IMR-90 (cell line): Measurements from ENCODE around the gene FAM149B1. TPM values are rescaled to one million over a fixed set of nuclear protein-coding genes. Genes with fewer than 3 reads are reported as not detected.

Experiments used
- ATAC-seq: fragments of 200-7000 bp; cut with Tn5 transposase; 2 replicates; pipeline ENCODE4 v1.9.1; 2020; ENCODE audit warnings: low read depth, mild to moderate bottlenecking, moderate library complexity
- BruUV-seq: library from RNA; stranded (reverse); fragments of 400-500 nt; replicated peaks from 2 replicates; lab custom pipeline; 2021; lab: Mats Ljungman, UMichigan
- CTCF ChIA-PET: fragments of 300-600 bp; formaldehyde crosslinking; extraction: SDS; loops from one replicate; lab custom pipeline; 2021; ENCODE audit warnings: antibody characterized with exemption; lab: Yijun Ruan, JAX
- POLR2A ChIA-PET: fragments of 300-600 bp; sonication (Branson Sonifier 250); formaldehyde crosslinking; loops from one replicate; lab custom pipeline; 2022; ENCODE audit warnings: antibody characterized with exemption; ENCODE audit not compliant: unreplicated experiment; lab: Charles Lee
- DNase-seq: peaks from one replicate; pipeline ENCODE4 v3.0.0; 2013
- H2AFZ ChIP-seq: replicated peaks from 2 replicates; pipeline ENCODE3; 2013; ENCODE audit warnings: low read length, mild to moderate bottlenecking; ENCODE audit not compliant: poor library complexity
- H2AK5ac ChIP-seq: 2 replicates; pipeline ENCODE4 v1.6.1; 2013; ENCODE audit warnings: low read depth, low read length, inconsistent platforms
- H2AK9ac ChIP-seq: replicated peaks from 2 replicates; pipeline ENCODE3; 2013; ENCODE audit warnings: mild to moderate bottlenecking, low read depth, low read length, moderate library complexity; ENCODE audit not compliant: poor library complexity
- H2BK120ac ChIP-seq: 2 replicates; pipeline ENCODE4 v1.6.1; 2013; ENCODE audit warnings: low read depth, low read length, inconsistent platforms
- H2BK15ac ChIP-seq: 3 replicates; pipeline ENCODE4 v1.6.1; 2013; ENCODE audit warnings: low read depth, low read length, inconsistent platforms
- H2BK20ac ChIP-seq: 2 replicates; pipeline ENCODE4 v1.6.1; 2013; ENCODE audit warnings: low read depth, mild to moderate bottlenecking, inconsistent platforms, low read length, moderate library complexity
- H2BK5ac ChIP-seq: 2 replicates; pipeline ENCODE4 v1.6.1; 2013; ENCODE audit warnings: mild to moderate bottlenecking, low read depth, low read length, inconsistent platforms; ENCODE audit not compliant: poor library complexity, severe bottlenecking
- H3K14ac ChIP-seq: replicated peaks from 2 replicates; pipeline ENCODE4 v1.6.1; 2013; ENCODE audit warnings: low read depth, low read length, inconsistent platforms
- H3K18ac ChIP-seq: 2 replicates; pipeline ENCODE4 v1.6.1; 2013; ENCODE audit warnings: low read depth, low read length, control low read depth
- H3K23ac ChIP-seq: 2 replicates; pipeline ENCODE4 v1.6.1; 2013; ENCODE audit warnings: low read depth, low read length, inconsistent platforms
- H3K27ac ChIP-seq: 2 replicates; pipeline ENCODE4 v1.5.1; 2013; ENCODE audit warnings: mild to moderate bottlenecking, control low read depth, low read length; ENCODE audit not compliant: insufficient read depth
- H3K27me3 ChIP-seq: 2 replicates; pipeline ENCODE4 v1.6.1; 2013; ENCODE audit warnings: low read length; ENCODE audit not compliant: control insufficient read depth, insufficient read depth
- H3K36me3 ChIP-seq: 2 replicates; pipeline ENCODE4 v1.6.1; 2013; ENCODE audit warnings: low read length, mixed read lengths; ENCODE audit not compliant: control insufficient read depth, insufficient read depth
- H3K4ac ChIP-seq: 2 replicates; pipeline ENCODE4 v1.6.1; 2013; ENCODE audit warnings: low read depth, low read length, inconsistent platforms
- H3K4me1 ChIP-seq: 2 replicates; pipeline ENCODE4 v1.6.1; 2013; ENCODE audit warnings: low read length, mixed read lengths; ENCODE audit not compliant: control insufficient read depth, insufficient read depth
- H3K4me2 ChIP-seq: 2 replicates; pipeline ENCODE4 v1.6.1; 2013; ENCODE audit warnings: low read depth, mild to moderate bottlenecking, control low read depth, low read length, moderate library complexity
- H3K4me3 ChIP-seq: 2 replicates; pipeline ENCODE4 v1.5.1; 2013; ENCODE audit warnings: low read depth, mild to moderate bottlenecking, control low read depth, low read length, moderate library complexity; ENCODE audit not compliant: insufficient read depth
- H3K56ac ChIP-seq: 2 replicates; pipeline ENCODE4 v1.6.1; 2013; ENCODE audit warnings: low read length, inconsistent platforms; ENCODE audit not compliant: insufficient read depth; ENCODE audit errors: extremely low read depth
- H3K79me1 ChIP-seq, 2 experiments: 2 replicates each; pipeline ENCODE4 v1.6.1; 2013; ENCODE audit warnings: low read length in 2 of 2, inconsistent platforms in 1 of 2, low read depth in 1 of 2
- H3K9ac ChIP-seq: 2 replicates; pipeline ENCODE4 v1.6.1; 2013; ENCODE audit warnings: low read depth, low read length, control low read depth
- H3K9me1 ChIP-seq: 2 replicates; pipeline ENCODE4 v1.6.1; 2013; ENCODE audit warnings: low read length, inconsistent platforms; ENCODE audit not compliant: insufficient read depth
- H3K9me3 ChIP-seq: 2 replicates; pipeline ENCODE4 v1.6.1; 2013; ENCODE audit warnings: low read length; ENCODE audit not compliant: control insufficient read depth, insufficient read depth
- H4K20me1 ChIP-seq: 2 replicates; pipeline ENCODE4 v1.6.1; 2013; ENCODE audit warnings: low read length, inconsistent platforms; ENCODE audit not compliant: insufficient read depth
- H4K5ac ChIP-seq: 2 replicates; pipeline ENCODE4 v1.6.1; 2013; ENCODE audit warnings: mild to moderate bottlenecking, low read depth, low read length, control low read depth
- H4K8ac ChIP-seq, 2 experiments: 2 replicates each; pipeline ENCODE4 v1.6.1; 2013; ENCODE audit warnings: low read depth in 2 of 2, low read length in 2 of 2, control low read depth in 1 of 2, inconsistent platforms in 1 of 2
- H4K91ac ChIP-seq: 2 replicates; pipeline ENCODE4 v1.6.1; 2013; ENCODE audit warnings: low read depth, low read length, inconsistent platforms; ENCODE audit not compliant: insufficient read depth
- BHLHE40 ChIP-seq: fragments of 150-350 bp; IDR thresholded peaks from 2 replicates; pipeline ENCODE4 v1.6.1; 2016; ENCODE audit warnings: mild to moderate bottlenecking, low read depth, low read length
- CEBPB ChIP-seq: IDR thresholded peaks from 2 replicates; pipeline ENCODE4 v1.6.1; 2012; ENCODE audit warnings: low read depth, low read length, improper control_type of control experiment
- FOS ChIP-seq: fragments of 150-350 bp; IDR thresholded peaks from 2 replicates; pipeline ENCODE4 v1.6.1; 2016; ENCODE audit warnings: low read depth, low read length
- MAZ ChIP-seq: IDR thresholded peaks from 2 replicates; pipeline ENCODE4 v1.6.1; 2012; ENCODE audit warnings: low read depth, mild to moderate bottlenecking, low read length, improper control_type of control experiment, moderate library complexity, borderline replicate concordance
- MXI1 ChIP-seq: IDR thresholded peaks from 2 replicates; pipeline ENCODE4 v1.6.1; 2012; ENCODE audit warnings: low read depth, mild to moderate bottlenecking, low read length, moderate library complexity, borderline replicate concordance
- NFE2L2 ChIP-seq: fragments of 150-350 bp; IDR thresholded peaks from 2 replicates; pipeline ENCODE4 v1.6.1; 2016; ENCODE audit warnings: low read depth, mild to moderate bottlenecking, low read length
- POLR2A ChIP-seq: IDR thresholded peaks from 2 replicates; pipeline ENCODE4 v1.6.1; 2012; ENCODE audit warnings: mild to moderate bottlenecking, low read depth, low read length
- RAD21 ChIP-seq: IDR thresholded peaks from 2 replicates; pipeline ENCODE4 v1.6.1; 2012; ENCODE audit warnings: low read length, improper control_type of control experiment
- RCOR1 ChIP-seq: IDR thresholded peaks from 2 replicates; pipeline ENCODE4 v1.6.1; 2012; ENCODE audit warnings: mild to moderate bottlenecking, low read length, improper control_type of control experiment; ENCODE audit not compliant: insufficient replicate concordance
- RFX5 ChIP-seq: IDR thresholded peaks from 2 replicates; pipeline ENCODE4 v1.8.0; 2012; ENCODE audit warnings: low read depth, mild to moderate bottlenecking, low read length, moderate library complexity
- SMC3 ChIP-seq: fragments of 150-350 bp; IDR thresholded peaks from 2 replicates; pipeline ENCODE4 v1.6.1; 2016; ENCODE audit warnings: low read depth, mild to moderate bottlenecking, antibody characterized with exemption, low read length, moderate library complexity
- WGBS, 2 experiments: methylation state at CpG; one replicate each; pipeline versions ENCODE4 v1.1.5 to v1.1.7; 2013; ENCODE audit warnings: missing lambda C conversion rate in 2 of 2; ENCODE audit not compliant: insufficient read length in 1 of 2; ENCODE audit errors: extremely low coverage in 2 of 2; 5-methylcytosine and 5-hydroxymethylcytosine counted together
- dilution Hi-C: fragments of 300-500 bp; cut with HindIII; formaldehyde crosslinking; loops from one replicate; pipeline ENCODE4 v1.14.3; 2018; ENCODE audit warnings: low sequenced_read_pairs; ENCODE audit not compliant: unreplicated experiment
- in situ Hi-C: fragments of 300-500 bp; cut with MboI; formaldehyde crosslinking; loops from 3 replicates; pipeline ENCODE4 v1.14.3; 2019; ENCODE audit warnings: low sequenced_read_pairs, inconsistent platforms, mixed read lengths
- intact Hi-C: fragments of 100-400 bp; cut with micrococcal nuclease; formaldehyde crosslinking; loops from 2 replicates; pipeline ENCODE4 v1.10.0; 2022
- polyA plus RNA-seq, 3 experiments: library from polyadenylated mRNA; depleted of rRNA; stranded (reverse); fragments of >200 nt; gene quantifications; 2 replicates each; pipeline ENCODE4 v1.2.3, GENCODE V29; 2012; ENCODE audit warnings: low replicate concordance in 1 of 3
- total RNA-seq: library from RNA; depleted of rRNA; stranded (reverse); fragments of >200 nt; gene quantifications from 2 replicates; pipeline ENCODE4 v1.2.3, GENCODE V29; 2012
- TF ChIP-seq, protein P1 (sequence below): conservative IDR thresholded peaks from 2 replicates; pipeline ENCODE4 v1.5.1; 2012; ENCODE audit warnings: mild to moderate bottlenecking, low read depth, low read length, improper control_type of control experiment
- TF ChIP-seq, protein P2 (sequence below): fragments of 150-350 bp; IDR thresholded peaks from 2 replicates; pipeline ENCODE4 v1.6.1; 2016; ENCODE audit warnings: low read depth, mild to moderate bottlenecking, low read length, moderate library complexity, borderline replicate concordance
- TF ChIP-seq, protein P3 (sequence below): fragments of 150-350 bp; IDR thresholded peaks from 2 replicates; pipeline ENCODE4 v1.6.1; 2017; ENCODE audit warnings: mild to moderate bottlenecking, antibody characterized with exemption, low read length, low read depth

FAM149B1 gene
- total and polyA plus RNA-seq, 2 of the 4 experiments (the other 2 are of a cell fraction), result 21.7 to 28.3 TPM

DNA sequence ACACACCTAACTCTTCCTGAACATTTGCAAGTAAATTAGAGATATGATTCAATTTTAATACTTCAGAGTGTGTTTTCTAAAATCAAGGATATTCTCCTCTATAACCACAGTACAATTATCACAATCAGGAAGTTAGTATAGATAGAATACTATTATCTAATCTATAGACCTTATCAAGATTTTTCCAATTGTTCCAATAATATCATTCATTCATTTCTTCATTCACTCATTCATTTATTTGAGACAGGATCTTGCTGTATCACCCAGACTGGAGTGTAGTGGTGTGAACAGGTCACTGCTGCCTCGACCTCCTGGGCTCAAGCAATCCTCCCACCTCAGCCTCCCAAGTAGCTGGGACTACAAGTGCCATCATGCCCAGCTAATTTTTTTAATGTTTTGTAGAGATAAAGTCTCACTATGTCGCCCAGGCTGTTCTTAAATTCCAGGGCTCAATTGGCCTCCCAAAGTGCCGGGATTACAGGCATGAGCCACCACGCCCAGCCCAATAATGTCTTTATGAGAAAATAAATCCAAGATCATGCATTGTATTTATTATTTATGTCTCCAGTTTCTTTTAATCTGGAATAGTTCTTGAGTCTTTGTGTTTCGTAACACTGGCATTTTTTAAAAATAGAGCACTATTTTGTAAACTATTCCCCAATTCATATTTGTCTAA lies 95.1 kb downstream of the FAM149B1 start:
- Histone ChIP-seq H3K4me3 (no peak overlapping the region), H3K79me1 (no peaks in the 10 kb centered on the region), H2BK20ac (no peak overlapping the region), H2AK9ac (no peak overlapping the region), H4K5ac (no peak overlapping the region), H3K4me1 (no peaks in the 10 kb centered on the region), H3K36me3 (no peaks in the 10 kb centered on the region), H3K27ac (no peak overlapping the region), H4K8ac (no peak overlapping the region), H3K9me1 (no peaks in the 10 kb centered on the region), H4K20me1 (no peaks in the 10 kb centered on the region), H2BK15ac (no peak overlapping the region), H3K23ac (no peak overlapping the region), H3K9ac (no peak overlapping the region), H3K18ac (no peak overlapping the region), H2AFZ (no peak overlapping the region), H3K27me3 (peaks cover 7% of the 10 kb centered on the region), H2AK5ac (no peak overlapping the region), H3K9me3 (no peaks in the 10 kb centered on the region), H4K91ac (no peak overlapping the region), H3K4me2 (no peak overlapping the region), H3K56ac (no peak overlapping the region), H2BK120ac (no peak overlapping the region), H3K14ac (no peak overlapping the region), H3K4ac (no peak overlapping the region), H2BK5ac (no peak overlapping the region)
- in situ Hi-C loops (loop anchor here (25.0 kb wide), 1 partner anchor 374 kb away; the partner anchor contains the start of gene MYOZ1), intact Hi-C loops (loop anchor here (5.0 kb wide), 1 partner anchor 379 kb away; the partner anchor contains the start of gene MYOZ1), dilution Hi-C loops (no loop called here)
- WGBS, 2 experiments, result no CpG with 5 or more reads among the region's 5 CpGs
- no TSS peak for BruUV-seq
- POLR2A ChIA-PET, result no interaction called here
- ATAC-seq, result no peak
- DNase-seq, result no peak
- TF ChIP-seq, protein P1, sequence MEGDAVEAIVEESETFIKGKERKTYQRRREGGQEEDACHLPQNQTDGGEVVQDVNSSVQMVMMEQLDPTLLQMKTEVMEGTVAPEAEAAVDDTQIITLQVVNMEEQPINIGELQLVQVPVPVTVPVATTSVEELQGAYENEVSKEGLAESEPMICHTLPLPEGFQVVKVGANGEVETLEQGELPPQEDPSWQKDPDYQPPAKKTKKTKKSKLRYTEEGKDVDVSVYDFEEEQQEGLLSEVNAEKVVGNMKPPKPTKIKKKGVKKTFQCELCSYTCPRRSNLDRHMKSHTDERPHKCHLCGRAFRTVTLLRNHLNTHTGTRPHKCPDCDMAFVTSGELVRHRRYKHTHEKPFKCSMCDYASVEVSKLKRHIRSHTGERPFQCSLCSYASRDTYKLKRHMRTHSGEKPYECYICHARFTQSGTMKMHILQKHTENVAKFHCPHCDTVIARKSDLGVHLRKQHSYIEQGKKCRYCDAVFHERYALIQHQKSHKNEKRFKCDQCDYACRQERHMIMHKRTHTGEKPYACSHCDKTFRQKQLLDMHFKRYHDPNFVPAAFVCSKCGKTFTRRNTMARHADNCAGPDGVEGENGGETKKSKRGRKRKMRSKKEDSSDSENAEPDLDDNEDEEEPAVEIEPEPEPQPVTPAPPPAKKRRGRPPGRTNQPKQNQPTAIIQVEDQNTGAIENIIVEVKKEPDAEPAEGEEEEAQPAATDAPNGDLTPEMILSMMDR, result no peak
- TF ChIP-seq RFX5 (no peak), MAZ (no peak), RAD21 (no peak), BHLHE40 (no peak), POLR2A (no peak), CEBPB (no peak), RCOR1 (no peak), MXI1 (no peak), NFE2L2 (no peak), FOS (no peak), SMC3 (no peak)
- TF ChIP-seq, protein P2, sequence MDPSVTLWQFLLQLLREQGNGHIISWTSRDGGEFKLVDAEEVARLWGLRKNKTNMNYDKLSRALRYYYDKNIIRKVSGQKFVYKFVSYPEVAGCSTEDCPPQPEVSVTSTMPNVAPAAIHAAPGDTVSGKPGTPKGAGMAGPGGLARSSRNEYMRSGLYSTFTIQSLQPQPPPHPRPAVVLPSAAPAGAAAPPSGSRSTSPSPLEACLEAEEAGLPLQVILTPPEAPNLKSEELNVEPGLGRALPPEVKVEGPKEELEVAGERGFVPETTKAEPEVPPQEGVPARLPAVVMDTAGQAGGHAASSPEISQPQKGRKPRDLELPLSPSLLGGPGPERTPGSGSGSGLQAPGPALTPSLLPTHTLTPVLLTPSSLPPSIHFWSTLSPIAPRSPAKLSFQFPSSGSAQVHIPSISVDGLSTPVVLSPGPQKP, result no peak
- TF ChIP-seq, protein P3, sequence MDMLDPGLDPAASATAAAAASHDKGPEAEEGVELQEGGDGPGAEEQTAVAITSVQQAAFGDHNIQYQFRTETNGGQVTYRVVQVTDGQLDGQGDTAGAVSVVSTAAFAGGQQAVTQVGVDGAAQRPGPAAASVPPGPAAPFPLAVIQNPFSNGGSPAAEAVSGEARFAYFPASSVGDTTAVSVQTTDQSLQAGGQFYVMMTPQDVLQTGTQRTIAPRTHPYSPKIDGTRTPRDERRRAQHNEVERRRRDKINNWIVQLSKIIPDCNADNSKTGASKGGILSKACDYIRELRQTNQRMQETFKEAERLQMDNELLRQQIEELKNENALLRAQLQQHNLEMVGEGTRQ, result no peak
- CTCF ChIA-PET, result interaction anchor here (0.5 kb wide), 1 partner anchor 59 kb away, joined by 5 read pairs; no protein-coding TSS in a partner anchor
